Hepatocyte (in vitro differentiated cells): Measurements from ENCODE around the gene SLC4A1AP. TPM values are rescaled to one million over a fixed set of nuclear protein-coding genes. Genes with fewer than 3 reads are reported as not detected.

Source experiments
- DNase-seq: peaks from one replicate; pipeline ENCODE4 v3.0.0-alpha.2; 2016; ENCODE audit warnings: low spot score
- H2AFZ ChIP-seq: fragments of 200-600 bp; sonication (generic); 2 replicates; pipeline ENCODE4 v1.6.0; 2016; ENCODE audit warnings: antibody characterized with exemption, mild to moderate bottlenecking
- H3K27ac ChIP-seq: fragments of 200-600 bp; sonication (generic); 2 replicates; pipeline ENCODE4 v1.5.1; 2016; ENCODE audit warnings: mild to moderate bottlenecking
- H3K27me3 ChIP-seq: fragments of 200-600 bp; sonication (generic); 2 replicates; pipeline ENCODE4 v1.6.1; 2016
- H3K36me3 ChIP-seq: fragments of 200-600 bp; sonication (generic); replicated peaks from 2 replicates; pipeline ENCODE4 v1.5.1; 2016; ENCODE audit warnings: low read depth; ENCODE audit not compliant: insufficient read depth
- H3K4me1 ChIP-seq: fragments of 200-600 bp; sonication (generic); 2 replicates; pipeline ENCODE4 v1.5.1; 2016; ENCODE audit warnings: mild to moderate bottlenecking, moderate library complexity; ENCODE audit not compliant: insufficient read depth
- H3K4me2 ChIP-seq: fragments of 200-600 bp; sonication (generic); 2 replicates; pipeline ENCODE4 v1.6.0; 2016
- H3K4me3 ChIP-seq: fragments of 200-600 bp; sonication (generic); 2 replicates; pipeline ENCODE4 v1.5.1; 2016; ENCODE audit warnings: mild to moderate bottlenecking
- H3K79me2 ChIP-seq: fragments of 200-600 bp; sonication (generic); 2 replicates; pipeline ENCODE4 v1.6.0; 2017; ENCODE audit warnings: mild to moderate bottlenecking
- H3K9me2 ChIP-seq: fragments of 200-600 bp; sonication (generic); replicated peaks from 2 replicates; pipeline ENCODE4 v1.6.0; 2017; ENCODE audit warnings: mild to moderate bottlenecking; ENCODE audit not compliant: insufficient read depth
- H3K9me3 ChIP-seq: fragments of 200-600 bp; sonication (generic); 2 replicates; pipeline ENCODE4 v1.5.1; 2016; ENCODE audit warnings: low read depth, mild to moderate bottlenecking
- H4K20me1 ChIP-seq: fragments of 200-600 bp; sonication (generic); 2 replicates; pipeline ENCODE4 v1.6.0; 2016; ENCODE audit warnings: mild to moderate bottlenecking; ENCODE audit not compliant: insufficient read depth, poor library complexity, severe bottlenecking
- CTCF ChIP-seq: fragments of 200-600 bp; sonication (generic); IDR thresholded peaks from 2 replicates; pipeline ENCODE4 v1.5.1; 2016; ENCODE audit warnings: antibody characterized with exemption, mild to moderate bottlenecking; ENCODE audit not compliant: poor library complexity
- EZH2 ChIP-seq: fragments of 200-600 bp; sonication (generic); IDR thresholded peaks from 2 replicates; pipeline ENCODE4 v1.6.1; 2016; ENCODE audit warnings: antibody characterized with exemption, mild to moderate bottlenecking, borderline replicate concordance
- EZH2phosphoT487 ChIP-seq: fragments of 200-600 bp; sonication (generic); IDR thresholded peaks from one replicate; pipeline ENCODE4 v1.6.1; 2018; ENCODE audit warnings: antibody characterized with exemption, mild to moderate bottlenecking, low read depth, moderate library complexity; ENCODE audit not compliant: unreplicated experiment, severe bottlenecking
- WGBS: methylation state at CpG from one replicate; pipeline ENCODE4 v1.1.6; 2016; ENCODE audit warnings: low lambda C conversion rate; ENCODE audit errors: missing lambda C conversion rate; 5-methylcytosine and 5-hydroxymethylcytosine counted together
- polyA plus RNA-seq: library from polyadenylated mRNA; unstranded; fragments of >200 nt; fragmentation: Nextera tagmentation; extraction: Ambion mirVana; gene quantifications from 2 replicates; pipeline ENCODE4 v1.2.1, GENCODE V29; 2016
- total RNA-seq: library from RNA; depleted of rRNA; stranded (reverse); fragments of >200 nt; gene quantifications from 2 replicates; pipeline ENCODE4 v1.2.3, GENCODE V29; 2014

The SLC4A1AP gene
- total and polyA plus RNA-seq, 2 experiments from 2014 or later = 21.1 to 21.9 TPM

- Histone ChIP-seq H3K27ac (no peak overlapping the region), H3K4me3 (no peak overlapping the region), H4K20me1 (no peaks in the 10 kb centered on the region), H3K36me3 (no peaks in the 10 kb centered on the region), H3K4me1 (no peaks in the 10 kb centered on the region), H3K4me2 (no peak overlapping the region), H3K27me3 (no peaks in the 10 kb centered on the region), H2AFZ (no peak overlapping the region), H3K9me2 (no peaks in the 10 kb centered on the region), H3K79me2 (no peaks in the 10 kb centered on the region), H3K9me3 (no peaks in the 10 kb centered on the region)
- no peak for DNase-seq
- no peak for TF ChIP-seq EZH2phosphoT487
- TF ChIP-seq CTCF = no peak
- no peak for TF ChIP-seq EZH2
- WGBS = 66% methylated on average over 2 of the region's 2 CpGs
Observed at GRCh38 chr2:27640722-27641245, 22.9 kb upstream of the SLC4A1AP start.

- Histone ChIP-seq H3K4me2 (no peak overlapping the region), H2AFZ (no peak overlapping the region), H3K27ac (no peak overlapping the region), H3K27me3 (no peaks in the 10 kb centered on the region), H3K4me3 (no peak overlapping the region), H3K36me3 (no peaks in the 10 kb centered on the region), H3K9me2 (no peaks in the 10 kb centered on the region), H3K9me3 (no peaks in the 10 kb centered on the region), H3K79me2 (no peaks in the 10 kb centered on the region), H4K20me1 (no peaks in the 10 kb centered on the region), H3K4me1 (no peaks in the 10 kb centered on the region)
- no peak for TF ChIP-seq CTCF
- no peak for TF ChIP-seq EZH2
- no peak for TF ChIP-seq EZH2phosphoT487
- no peak for DNase-seq
Observed at GRCh38 chr2:27645197-27645596, 18.5 kb upstream of the SLC4A1AP start.

GRCh38 chr2:27647289-27647688 lies 16.4 kb upstream of the SLC4A1AP start:
- Histone ChIP-seq H3K36me3 (no peaks in the 10 kb centered on the region), H3K27me3 (no peaks in the 10 kb centered on the region), H3K79me2 (no peaks in the 10 kb centered on the region), H3K9me3 (no peaks in the 10 kb centered on the region), H2AFZ (no peak overlapping the region), H4K20me1 (no peaks in the 10 kb centered on the region), H3K9me2 (no peaks in the 10 kb centered on the region), H3K4me2 (no peak overlapping the region), H3K27ac (no peak overlapping the region), H3K4me3 (no peak overlapping the region), H3K4me1 (no peaks in the 10 kb centered on the region)
- no peak for DNase-seq
- TF ChIP-seq CTCF (no peak), EZH2 (no peak), EZH2phosphoT487 (no peak)

- Histone ChIP-seq H3K4me2 (no peak overlapping the region), H3K27me3 (no peaks in the 10 kb centered on the region), H4K20me1 (no peaks in the 10 kb centered on the region), H3K9me3 (no peaks in the 10 kb centered on the region), H3K4me3 (no peak overlapping the region), H3K4me1 (no peaks in the 10 kb centered on the region), H3K27ac (no peak overlapping the region), H3K79me2 (no peaks in the 10 kb centered on the region), H2AFZ (no peak overlapping the region), H3K9me2 (no peaks in the 10 kb centered on the region), H3K36me3 (no peaks in the 10 kb centered on the region)
- TF ChIP-seq EZH2 (no peak), CTCF (no peak), EZH2phosphoT487 (no peak)
- WGBS = 92% methylated on average over 4 of the region's 4 CpGs
- DNase-seq = no peak
Observed at GRCh38 chr2:27647737-27648136, 16.0 kb upstream of the SLC4A1AP start.
